H1 (cell line): Measurements from ENCODE around the gene CDON. TPM values are rescaled to one million over a fixed set of nuclear protein-coding genes. Genes with fewer than 3 reads are reported as not detected.

Experiments
- ATF2 ChIP-seq: IDR thresholded peaks from 2 replicates; pipeline ENCODE4 v1.6.1; 2012; ENCODE audit warnings: low read length, inconsistent platforms
- BACH1 ChIP-seq: IDR thresholded peaks from 2 replicates; pipeline ENCODE4 v1.6.1; 2012; ENCODE audit warnings: low read length, improper control_type of control experiment
- CBX8 ChIP-seq: fragments of 300-800, 300-1000 bp; sonication (generic); IDR thresholded peaks from 2 replicates; pipeline ENCODE4 v1.7.1; 2016; ENCODE audit warnings: low read depth, low read length, borderline replicate concordance
- CHD7 ChIP-seq: fragments of 300-600 bp; sonication (generic); IDR thresholded peaks from 2 replicates; pipeline ENCODE4 v1.7.1; 2012; ENCODE audit warnings: low read length, moderate library complexity, mild to moderate bottlenecking, inconsistent platforms; ENCODE audit not compliant: insufficient replicate concordance
- CTBP2 ChIP-seq: IDR thresholded peaks from 2 replicates; pipeline ENCODE4 v1.7.0; 2011; ENCODE audit warnings: borderline replicate concordance, mild to moderate bottlenecking, moderate library complexity, mixed read lengths, low read length; ENCODE audit not compliant: insufficient read depth, insufficient read length
- HDAC2 ChIP-seq, 2 experiments: fragments of 300-600 bp in 1 of 2; sonication (generic) in 1 of 2; IDR thresholded peaks; 2 replicates each; pipeline ENCODE4 v1.6.1; 2011 to 2012; ENCODE audit warnings: low read depth in 2 of 2, low read length in 2 of 2, mild to moderate bottlenecking in 2 of 2, moderate library complexity in 2 of 2, borderline replicate concordance in 1 of 2, inconsistent platforms in 1 of 2
- MAX ChIP-seq: IDR thresholded peaks from 2 replicates; pipeline ENCODE4 v1.6.1; 2012; ENCODE audit warnings: inconsistent platforms
- SP2 ChIP-seq: IDR thresholded peaks from 2 replicates; pipeline ENCODE4 v1.6.1; 2012; ENCODE audit warnings: mild to moderate bottlenecking, low read length, inconsistent platforms
- TEAD4 ChIP-seq: IDR thresholded peaks from 2 replicates; pipeline ENCODE4 v1.6.1; 2012; ENCODE audit warnings: low read depth, low read length, inconsistent platforms, mixed read lengths
- polyA plus RNA-seq, 7 experiments: library from polyadenylated mRNA; depleted of rRNA in 3 of 7; stranded (reverse) in 5 of 7; unstranded in 2 of 7; fragments of >200 nt in 5 of 7; fragments of 200-250 nt in 2 of 7; gene quantifications; 1 replicate in 5 of 7; 2 replicates in 1 of 7; 4 replicates in 1 of 7; pipeline versions ENCODE4 v1.2.1 to v1.2.3, GENCODE V29; 2011 to 2013; ENCODE audit warnings: missing spikeins in 2 of 7, mixed read lengths in 2 of 7
- total RNA-seq: library from RNA; stranded (reverse); fragmentation: NEBNext Ultra II Directional; extraction: Animal tissue kit (Norgen Biotek cat#: 25700); gene quantifications from 2 replicates; pipeline ENCODE4 v1.2.1, GENCODE V29; 2021

The CDON gene
- total and polyA plus RNA-seq, 2 of the 8 experiments (the other 6 are each of a cell fraction or from before 2014, with no cell fraction given) = 11.0 to 32.5 TPM

- TF ChIP-seq CHD7 = no peak
- TF ChIP-seq TEAD4 = no peak
- no peak for TF ChIP-seq ATF2
- TF ChIP-seq BACH1 = no peak
- no peak for TF ChIP-seq CBX8
- no peak for TF ChIP-seq HDAC2 (IDR thresholded peaks at IDR 0.05; ENCODE audit: borderline replicate concordance in 1 of 2, low read depth in 2 of 2, low read length in 2 of 2)
- no peak for TF ChIP-seq MAX
- TF ChIP-seq SP2 = no peak
- no peak for TF ChIP-seq CTBP2
Observed at GRCh38 chr11:126086248-126086647, 23.6 kb upstream of the CDON start (continued).
